ENCODE measurements around the gene NDUFS7. TPM values are rescaled to one million over a fixed set of nuclear protein-coding genes. Genes with fewer than 3 reads are reported as not detected.

Gene NDUFS7
- total RNA-seq, result 82.1 and 84.3 TPM in 2 replicates

- Mint-ChIP-seq H3K4me1 (peaks cover 23% of the 10 kb centered on the region), H3K9me3 (no peaks in the 10 kb centered on the region), H3K27me3 (peaks cover 3% of the 10 kb centered on the region), H3K4me3 (peak within 1 kb of the TSS; percentile 93), H3K27ac (peak within 1 kb of the TSS; percentile 99), H3K36me3 (ENCODE audit: low read depth) (peaks cover 11% of the 10 kb centered on the region)
- TF ChIP-seq CTCF (IDR thresholded peaks at IDR 0.05), result no peak
- DNase-seq (peak; percentile 98), ATAC-seq (ENCODE audit: low read depth) (peak; percentile 86)
- intact Hi-C loops (cut with micrococcal nuclease), result loop anchor here (1.0 to 2.0 kb wide), 4 partner anchors 24 to 96 kb away; partner anchors contain the start of genes C19orf25, DAZAP1 and RPS15
- CTCF ChIA-PET, result interaction anchor here (1.0 to 1.8 kb wide), 3 partner anchors 11 to 139 kb away, joined by 3 to 8 read pairs (median 4); no protein-coding TSS in a partner anchor
- POLR2A ChIA-PET, result interaction anchor here (0.5 to 1.8 kb wide), 14 partner anchors 11 to 514 kb away, joined by 3 to 20 read pairs (median 4); partner anchors contain the start of genes CIRBP and FAM174C
Measured at GRCh38 chr19:1383312-1384084, at the start of gene NDUFS7. Gene NDUFS7, plus strand, starts transcription at chr19:1383907. Its CDS starts 20 bp downstream, at chr19:1383927.

- intact Hi-C loops (cut with micrococcal nuclease), result no loop called here
- POLR2A ChIA-PET, result interaction anchor here (0.7 to 1.0 kb wide), 2 partner anchors 37 to 60 kb away, joined by 3 to 4 read pairs; partner anchors contain the start of gene FAM174C
- Mint-ChIP-seq H3K27me3 (no peaks in the 10 kb centered on the region), H3K4me1 (peaks cover 6% of the 10 kb centered on the region), H3K27ac (peak overlapping the region; percentile 46), H3K4me3 (peak overlapping the region; percentile 61), H3K36me3 (ENCODE audit: low read depth) (no peaks in the 10 kb centered on the region), H3K9me3 (no peaks in the 10 kb centered on the region)
- CTCF ChIA-PET, result no interaction called here
- DNase-seq, result no peak
- ATAC-seq (ENCODE audit: low read depth), result peak; percentile 61
- TF ChIP-seq CTCF (IDR thresholded peaks at IDR 0.05), result no peak
Measured at GRCh38 chr19:1336079-1336684, 47.5 kb upstream of the NDUFS7 start.

GRCh38 chr19:1340681-1341469 is 42.8 kb upstream of the NDUFS7 start:
- Mint-ChIP-seq H3K4me1 (peaks cover 20% of the 10 kb centered on the region), H3K27ac (no peak overlapping the region), H3K36me3 (ENCODE audit: low read depth) (no peaks in the 10 kb centered on the region), H3K4me3 (no peak overlapping the region), H3K27me3 (no peaks in the 10 kb centered on the region), H3K9me3 (no peaks in the 10 kb centered on the region)
- DNase-seq, result no peak
- POLR2A ChIA-PET, result interaction anchor here (1.0 kb wide), 1 partner anchor 13 kb away, joined by 3 read pairs; no protein-coding TSS in a partner anchor
- ATAC-seq (ENCODE audit: low read depth), result no peak
- intact Hi-C loops (cut with micrococcal nuclease), result no loop called here
- TF ChIP-seq CTCF (IDR thresholded peaks at IDR 0.05), result no peak
- CTCF ChIA-PET, result no interaction called here

GRCh38 chr19:1343041-1343440 is 40.7 kb upstream of the NDUFS7 start:
- DNase-seq (no peak), ATAC-seq (ENCODE audit: low read depth) (no peak)
- ChIA-PET CTCF (no interaction called here), POLR2A (no interaction called here)
- H3K36me3 Mint-ChIP-seq (ENCODE audit: low read depth), result no peaks in the 10 kb centered on the region
- intact Hi-C loops (cut with micrococcal nuclease), result no loop called here
- H3K4me1 Mint-ChIP-seq, result peaks cover 18% of the 10 kb centered on the region
- no peaks in the 10 kb centered on the region for H3K27me3 Mint-ChIP-seq
- no peaks in the 10 kb centered on the region for H3K9me3 Mint-ChIP-seq
- no peak overlapping the region for H3K4me3 Mint-ChIP-seq
- no peak for TF ChIP-seq CTCF (IDR thresholded peaks at IDR 0.05)
- H3K27ac Mint-ChIP-seq, result no peak overlapping the region
